ENCODE results near the gene LRP6.

GRCh38 chr12:12236896-12237295, 29.9 kb downstream of the LRP6 start:
- TF ChIP-seq CTCF (IDR thresholded peaks at IDR 0.05) (no peak), JUN (CRISPR knock-in tag; IDR thresholded peaks at IDR 0.05) (no peak), PRDM15 (CRISPR knock-in tag; IDR thresholded peaks at IDR 0.05) (no peak), SP1 (CRISPR knock-in tag; conservative IDR thresholded peaks at IDR 0.05) (no peak), AFF4 (CRISPR knock-in tag; IDR thresholded peaks at IDR 0.05; ENCODE audit: borderline replicate concordance) (no peak), USF2 (CRISPR knock-in tag; IDR thresholded peaks at IDR 0.05) (no peak), NR1H2 (CRISPR knock-in tag; IDR thresholded peaks at IDR 0.05) (no peak)

All from WTC11 (cell line).